ENCODE data around the gene NCK2.

NCK2 gene

GRCh38 chr2:105845976-105846375 is 101.3 kb downstream of the NCK2 start:
- DNase-seq (ENCODE audit: low read depth in 2 of 2): no peak

- no peak for DNase-seq (ENCODE audit: low read depth in 2 of 2)
Observed at GRCh38 chr2:105847056-105847455, 102.3 kb downstream of the NCK2 start.

GRCh38 chr2:105848367-105848766 is 103.7 kb downstream of the NCK2 start:
- DNase-seq (ENCODE audit: low read depth in 2 of 2): no peak

GRCh38 chr2:105849431-105850179 is 104.9 kb downstream of the NCK2 start:
- DNase-seq (ENCODE audit: low read depth in 2 of 2): no peak

- no peak for DNase-seq (ENCODE audit: low read depth in 2 of 2)
Observed at GRCh38 chr2:105852066-105852465, 107.4 kb downstream of the NCK2 start.

GRCh38 chr2:105853354-105854088 is 108.8 kb downstream of the NCK2 start:
- no peak for DNase-seq (ENCODE audit: low read depth in 2 of 2)

GRCh38 chr2:105854972-105855371 is 110.3 kb downstream of the NCK2 start:
- DNase-seq (ENCODE audit: low read depth in 2 of 2): no peak

GRCh38 chr2:105856581-105856980 is 111.9 kb downstream of the NCK2 start:
- no peak for DNase-seq (ENCODE audit: low read depth in 2 of 2)

- DNase-seq (ENCODE audit: low read depth in 2 of 2): no peak
Observed at GRCh38 chr2:105857076-105857740, 112.5 kb downstream of the NCK2 start.

- DNase-seq (ENCODE audit: low read depth in 2 of 2): no peak
Observed at GRCh38 chr2:105858868-105859693, 114.4 kb downstream of the NCK2 start.

GRCh38 chr2:105859694-105859951 is 114.9 kb downstream of the NCK2 start:
- DNase-seq (ENCODE audit: low read depth in 2 of 2): no peak

GRCh38 chr2:105860567-105860966 is 115.9 kb downstream of the NCK2 start:
- no peak for DNase-seq (ENCODE audit: low read depth in 2 of 2)

- no peak for DNase-seq (ENCODE audit: low read depth in 2 of 2)
Observed at GRCh38 chr2:105861200-105861599, 116.5 kb downstream of the NCK2 start.

- no peak for DNase-seq (ENCODE audit: low read depth in 2 of 2)
Observed at GRCh38 chr2:105862843-105863242, 118.1 kb downstream of the NCK2 start.

- DNase-seq (ENCODE audit: low read depth in 2 of 2): no peak
Observed at GRCh38 chr2:105864262-105864661, 119.5 kb downstream of the NCK2 start.

GRCh38 chr2:105865222-105865913 is 120.7 kb downstream of the NCK2 start:
- no peak for DNase-seq (ENCODE audit: low read depth in 2 of 2)

GRCh38 chr2:105866216-105867185 is 121.8 kb downstream of the NCK2 start:
- no peak for DNase-seq (ENCODE audit: low read depth in 2 of 2)

- DNase-seq (ENCODE audit: low read depth in 2 of 2): no peak
Observed at GRCh38 chr2:105867587-105867986, 122.9 kb downstream of the NCK2 start.

- DNase-seq (ENCODE audit: low read depth in 2 of 2): no peak
Observed at GRCh38 chr2:105868060-105868459, 123.3 kb downstream of the NCK2 start.

GRCh38 chr2:105869341-105869740 is 124.6 kb downstream of the NCK2 start:
- DNase-seq (ENCODE audit: low read depth in 2 of 2): no peak
